Measurements from ENCODE around the gene LRCH1. TPM values are rescaled to one million over a fixed set of nuclear protein-coding genes. Genes with fewer than 3 reads are reported as not detected.

Gene LRCH1
- total and polyA plus RNA-seq, 2 of the 4 experiments (the other 2 are of a cell fraction) = 7.0 to 8.8 TPM

DNA sequence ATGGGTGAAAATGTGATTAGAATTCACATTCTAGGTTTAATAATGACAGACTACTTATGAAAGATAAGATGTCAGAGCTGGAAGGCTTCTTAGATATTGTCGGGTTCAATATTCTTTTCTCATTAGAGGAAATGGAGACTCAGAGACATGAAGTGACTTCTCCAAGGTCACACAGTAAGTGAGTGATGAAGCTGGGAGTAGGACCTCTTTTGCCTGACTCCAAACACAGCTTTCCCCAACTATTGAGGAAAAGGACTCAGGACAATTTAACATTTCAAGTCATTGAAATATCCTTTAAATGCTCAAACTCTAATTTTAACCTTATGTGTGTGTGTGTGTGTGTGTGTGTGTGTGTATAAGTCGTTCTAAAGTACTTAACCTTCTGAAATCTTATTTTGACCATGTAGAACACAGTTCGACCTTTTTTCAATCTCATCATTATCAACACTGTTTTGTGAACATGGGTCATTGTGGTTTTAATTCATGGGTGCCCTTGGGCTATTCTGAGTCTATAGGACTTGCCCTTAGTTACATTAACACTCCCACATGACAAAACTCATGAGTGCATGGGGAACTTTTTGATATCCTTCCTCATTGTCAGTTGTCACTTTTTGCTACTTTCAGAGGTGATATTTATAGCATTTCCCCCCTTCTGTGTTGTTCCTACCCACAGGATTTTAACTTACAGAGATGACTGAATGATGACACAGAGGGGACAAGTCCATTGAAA, 53.0 kb downstream of the LRCH1 start:
- Histone ChIP-seq H3K4ac (ENCODE audit: low read depth, low read length) (no peak overlapping the region), H3K27ac (ENCODE audit: insufficient read depth, low read length) (no peak overlapping the region), H3K27me3 (ENCODE audit: control insufficient read depth, insufficient read depth, low read length) (no peaks in the 10 kb centered on the region), H2BK15ac (ENCODE audit: low read depth, low read length) (no peak overlapping the region), H3K14ac (replicated peaks; ENCODE audit: low read depth, low read length) (no peak overlapping the region), H3K4me1 (ENCODE audit: control insufficient read depth, insufficient read depth, low read length) (peaks cover 7% of the 10 kb centered on the region; the same call in 1 of the 2 replicates), H4K5ac (ENCODE audit: low read depth, low read length) (no peak overlapping the region), H4K8ac (ENCODE audit: low read depth in 2 of 2, low read length in 2 of 2) (no peak overlapping the region), H3K4me2 (ENCODE audit: low read depth, low read length) (no peak overlapping the region), H3K23ac (ENCODE audit: low read depth, low read length) (no peak overlapping the region), H2BK120ac (ENCODE audit: low read depth, low read length) (no peak overlapping the region), H3K18ac (ENCODE audit: low read depth, low read length) (no peak overlapping the region), H4K91ac (ENCODE audit: insufficient read depth, low read depth, low read length) (no peak overlapping the region), H3K56ac (ENCODE audit: extremely low read depth, insufficient read depth, low read length) (no peak overlapping the region), H3K79me1 (ENCODE audit: low read depth in 1 of 2, low read length in 2 of 2) (peaks cover 37 to 84% of the 10 kb centered on the region in 2 experiments), H2AK5ac (ENCODE audit: low read depth, low read length) (no peak overlapping the region), H2AFZ (replicated peaks; ENCODE audit: low read length, poor library complexity) (no peak overlapping the region), H3K4me3 (ENCODE audit: insufficient read depth, low read depth, low read length) (no peak overlapping the region), H2BK5ac (ENCODE audit: low read depth, low read length, poor library complexity, severe bottlenecking) (no peak overlapping the region), H2AK9ac (replicated peaks; ENCODE audit: low read depth, low read length, poor library complexity) (no peak overlapping the region), H3K36me3 (ENCODE audit: control insufficient read depth, insufficient read depth, low read length) (no peaks in the 10 kb centered on the region), H2BK20ac (ENCODE audit: low read depth, low read length) (no peak overlapping the region), H4K20me1 (ENCODE audit: insufficient read depth, low read length) (peaks cover 56% of the 10 kb centered on the region), H3K9ac (ENCODE audit: low read depth, low read length) (no peak overlapping the region), H3K9me1 (ENCODE audit: insufficient read depth, low read length) (peaks cover 13% of the 10 kb centered on the region), H3K9me3 (ENCODE audit: control insufficient read depth, insufficient read depth, low read length) (no peaks in the 10 kb centered on the region)
- dilution Hi-C loops (cut with HindIII; ENCODE audit: low sequenced_read_pairs, unreplicated experiment) (no loop called here), in situ Hi-C loops (cut with MboI; ENCODE audit: low sequenced_read_pairs) (no loop called here), intact Hi-C loops (cut with micrococcal nuclease) (no loop called here)
- POLR2A ChIA-PET (ENCODE audit: unreplicated experiment) = interaction anchor here (0.5 kb wide), 1 partner anchor 47 kb away, joined by 4 read pairs; no protein-coding TSS in a partner anchor
- WGBS, 2 experiments (ENCODE audit: extremely low coverage in 2 of 2, insufficient read length in 1 of 2) = no CpG with 5 or more reads among the region's 3 CpGs
- DNase-seq (no peak), ATAC-seq (ENCODE audit: low read depth) (no peak)
- BruUV-seq (replicated peaks) = no TSS peak
- no peak for TF ChIP-seq MAFK (IDR thresholded peaks at IDR 0.05; ENCODE audit: low read depth, low read length)
- TF ChIP-seq MXI1 (IDR thresholded peaks at IDR 0.05; ENCODE audit: borderline replicate concordance, low read depth, low read length) = no peak
- no peak for TF ChIP-seq POLR2A (IDR thresholded peaks at IDR 0.05; ENCODE audit: low read depth, low read length)
- TF ChIP-seq, protein P1, sequence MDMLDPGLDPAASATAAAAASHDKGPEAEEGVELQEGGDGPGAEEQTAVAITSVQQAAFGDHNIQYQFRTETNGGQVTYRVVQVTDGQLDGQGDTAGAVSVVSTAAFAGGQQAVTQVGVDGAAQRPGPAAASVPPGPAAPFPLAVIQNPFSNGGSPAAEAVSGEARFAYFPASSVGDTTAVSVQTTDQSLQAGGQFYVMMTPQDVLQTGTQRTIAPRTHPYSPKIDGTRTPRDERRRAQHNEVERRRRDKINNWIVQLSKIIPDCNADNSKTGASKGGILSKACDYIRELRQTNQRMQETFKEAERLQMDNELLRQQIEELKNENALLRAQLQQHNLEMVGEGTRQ (IDR thresholded peaks at IDR 0.05; ENCODE audit: low read depth, low read length) = no peak
- TF ChIP-seq RFX5 (IDR thresholded peaks at IDR 0.05; ENCODE audit: low read depth, low read length) = no peak
- no peak for TF ChIP-seq CEBPB (IDR thresholded peaks at IDR 0.05; ENCODE audit: low read depth, low read length)
- TF ChIP-seq, protein P2, sequence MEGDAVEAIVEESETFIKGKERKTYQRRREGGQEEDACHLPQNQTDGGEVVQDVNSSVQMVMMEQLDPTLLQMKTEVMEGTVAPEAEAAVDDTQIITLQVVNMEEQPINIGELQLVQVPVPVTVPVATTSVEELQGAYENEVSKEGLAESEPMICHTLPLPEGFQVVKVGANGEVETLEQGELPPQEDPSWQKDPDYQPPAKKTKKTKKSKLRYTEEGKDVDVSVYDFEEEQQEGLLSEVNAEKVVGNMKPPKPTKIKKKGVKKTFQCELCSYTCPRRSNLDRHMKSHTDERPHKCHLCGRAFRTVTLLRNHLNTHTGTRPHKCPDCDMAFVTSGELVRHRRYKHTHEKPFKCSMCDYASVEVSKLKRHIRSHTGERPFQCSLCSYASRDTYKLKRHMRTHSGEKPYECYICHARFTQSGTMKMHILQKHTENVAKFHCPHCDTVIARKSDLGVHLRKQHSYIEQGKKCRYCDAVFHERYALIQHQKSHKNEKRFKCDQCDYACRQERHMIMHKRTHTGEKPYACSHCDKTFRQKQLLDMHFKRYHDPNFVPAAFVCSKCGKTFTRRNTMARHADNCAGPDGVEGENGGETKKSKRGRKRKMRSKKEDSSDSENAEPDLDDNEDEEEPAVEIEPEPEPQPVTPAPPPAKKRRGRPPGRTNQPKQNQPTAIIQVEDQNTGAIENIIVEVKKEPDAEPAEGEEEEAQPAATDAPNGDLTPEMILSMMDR (conservative IDR thresholded peaks at IDR 0.05; ENCODE audit: low read depth, low read length) = no peak
- no peak for TF ChIP-seq FOS (IDR thresholded peaks at IDR 0.05; ENCODE audit: low read depth, low read length)
- TF ChIP-seq BHLHE40 (IDR thresholded peaks at IDR 0.05; ENCODE audit: low read depth, low read length) = no peak
- no peak for TF ChIP-seq SMC3 (IDR thresholded peaks at IDR 0.05; ENCODE audit: low read depth, low read length)
- TF ChIP-seq, protein P3, sequence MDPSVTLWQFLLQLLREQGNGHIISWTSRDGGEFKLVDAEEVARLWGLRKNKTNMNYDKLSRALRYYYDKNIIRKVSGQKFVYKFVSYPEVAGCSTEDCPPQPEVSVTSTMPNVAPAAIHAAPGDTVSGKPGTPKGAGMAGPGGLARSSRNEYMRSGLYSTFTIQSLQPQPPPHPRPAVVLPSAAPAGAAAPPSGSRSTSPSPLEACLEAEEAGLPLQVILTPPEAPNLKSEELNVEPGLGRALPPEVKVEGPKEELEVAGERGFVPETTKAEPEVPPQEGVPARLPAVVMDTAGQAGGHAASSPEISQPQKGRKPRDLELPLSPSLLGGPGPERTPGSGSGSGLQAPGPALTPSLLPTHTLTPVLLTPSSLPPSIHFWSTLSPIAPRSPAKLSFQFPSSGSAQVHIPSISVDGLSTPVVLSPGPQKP (IDR thresholded peaks at IDR 0.05; ENCODE audit: borderline replicate concordance, low read depth, low read length) = no peak
- TF ChIP-seq MAZ (IDR thresholded peaks at IDR 0.05; ENCODE audit: borderline replicate concordance, low read depth, low read length) = no peak
- no peak for TF ChIP-seq RCOR1 (IDR thresholded peaks at IDR 0.05; ENCODE audit: insufficient replicate concordance, low read length)
- no peak for TF ChIP-seq CHD1 (IDR thresholded peaks at IDR 0.05; ENCODE audit: low read depth, low read length)
- TF ChIP-seq RAD21 (IDR thresholded peaks at IDR 0.05; ENCODE audit: low read length) = no peak
- no peak for TF ChIP-seq NFE2L2 (IDR thresholded peaks at IDR 0.05; ENCODE audit: low read depth, low read length)
- CTCF ChIA-PET = no interaction called here
